ENCODE data around the gene RASGRF2.

DNA sequence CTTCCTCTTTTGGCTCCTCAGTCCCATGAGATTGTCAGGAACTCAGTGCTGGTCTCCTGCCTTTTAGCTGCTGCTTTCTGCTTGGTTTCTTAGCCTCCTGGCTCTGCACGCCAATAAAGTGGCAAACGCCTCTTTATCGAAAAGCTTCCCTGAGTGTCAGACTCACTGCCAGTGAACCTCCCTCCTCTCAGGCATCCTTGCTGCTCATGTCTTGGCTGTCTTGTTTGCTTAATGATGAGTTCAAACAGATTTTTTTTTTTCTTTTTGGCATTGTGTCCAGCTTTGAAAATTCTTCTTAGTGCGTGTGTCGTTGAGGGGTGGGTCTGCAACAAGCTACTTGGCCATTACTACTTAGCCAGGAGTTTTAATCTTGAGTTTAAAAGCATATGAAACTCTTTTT is 14.9 kb downstream of the RASGRF2 start:
- TF ChIP-seq, protein P1, sequence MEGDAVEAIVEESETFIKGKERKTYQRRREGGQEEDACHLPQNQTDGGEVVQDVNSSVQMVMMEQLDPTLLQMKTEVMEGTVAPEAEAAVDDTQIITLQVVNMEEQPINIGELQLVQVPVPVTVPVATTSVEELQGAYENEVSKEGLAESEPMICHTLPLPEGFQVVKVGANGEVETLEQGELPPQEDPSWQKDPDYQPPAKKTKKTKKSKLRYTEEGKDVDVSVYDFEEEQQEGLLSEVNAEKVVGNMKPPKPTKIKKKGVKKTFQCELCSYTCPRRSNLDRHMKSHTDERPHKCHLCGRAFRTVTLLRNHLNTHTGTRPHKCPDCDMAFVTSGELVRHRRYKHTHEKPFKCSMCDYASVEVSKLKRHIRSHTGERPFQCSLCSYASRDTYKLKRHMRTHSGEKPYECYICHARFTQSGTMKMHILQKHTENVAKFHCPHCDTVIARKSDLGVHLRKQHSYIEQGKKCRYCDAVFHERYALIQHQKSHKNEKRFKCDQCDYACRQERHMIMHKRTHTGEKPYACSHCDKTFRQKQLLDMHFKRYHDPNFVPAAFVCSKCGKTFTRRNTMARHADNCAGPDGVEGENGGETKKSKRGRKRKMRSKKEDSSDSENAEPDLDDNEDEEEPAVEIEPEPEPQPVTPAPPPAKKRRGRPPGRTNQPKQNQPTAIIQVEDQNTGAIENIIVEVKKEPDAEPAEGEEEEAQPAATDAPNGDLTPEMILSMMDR (IDR thresholded peaks at IDR 0.05): no peak
- TF ChIP-seq ZFX (IDR thresholded peaks at IDR 0.05; ENCODE audit: borderline replicate concordance): no peak
